Testis (tissue), 2 donors: Measurements from ENCODE around the gene ARHGAP26.

ENCODE experiments used
- POLR2A ChIP-seq: fragments of 450-650 bp; IDR thresholded peaks from one replicate; pipeline ENCODE4 v1.6.1; 2017; ENCODE audit warnings: antibody characterized with exemption, mild to moderate bottlenecking, moderate library complexity
- TF ChIP-seq, protein P1 (sequence below), 3 experiments: fragments of 450-650 bp in 2 of 3; fragments of 200-600 bp in 1 of 3; sonication (generic) in 1 of 3; IDR thresholded peaks; one replicate each; pipeline ENCODE4 v1.5.1; 2016 to 2019; ENCODE audit warnings: antibody characterized with exemption in 3 of 3, mild to moderate bottlenecking in 2 of 3, moderate library complexity in 1 of 3

DNA sequence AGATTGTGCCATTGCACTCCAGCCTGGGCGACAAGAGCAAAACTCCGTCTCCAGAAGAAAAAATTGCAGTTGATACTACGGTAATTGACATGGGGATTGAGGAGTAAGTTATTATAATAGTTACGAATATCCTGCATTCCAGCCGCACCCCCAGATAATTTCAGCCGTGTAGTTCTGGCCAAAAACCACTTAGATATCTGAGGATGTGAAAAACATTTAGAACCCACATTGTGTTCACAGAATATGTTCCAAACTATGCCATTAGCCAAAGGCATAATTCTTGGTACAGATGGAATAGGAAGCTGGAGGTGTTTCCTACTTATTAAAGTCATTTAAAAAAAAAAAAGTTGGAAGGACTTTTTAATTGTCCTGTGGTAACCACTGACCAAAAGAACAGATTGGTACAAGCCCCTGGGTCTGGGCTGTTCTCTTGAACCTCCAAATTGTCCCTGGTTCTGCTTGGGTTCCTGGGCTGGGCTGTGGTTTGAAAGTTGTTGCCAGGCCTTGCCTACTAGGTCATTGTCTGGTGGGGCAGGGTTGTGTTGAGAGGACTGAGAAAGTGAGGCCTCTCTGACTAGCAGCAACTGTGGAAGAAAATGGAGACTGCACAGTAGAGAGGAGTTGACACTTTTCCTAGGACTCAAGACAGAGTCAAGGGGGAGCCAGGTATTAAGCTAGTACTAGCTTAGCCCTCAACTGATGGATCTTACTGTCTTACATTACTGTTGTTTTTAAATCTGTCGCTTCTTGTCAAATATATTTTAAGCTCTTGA is 434.5 kb downstream of the ARHGAP26 start:
- TF ChIP-seq, protein P1, sequence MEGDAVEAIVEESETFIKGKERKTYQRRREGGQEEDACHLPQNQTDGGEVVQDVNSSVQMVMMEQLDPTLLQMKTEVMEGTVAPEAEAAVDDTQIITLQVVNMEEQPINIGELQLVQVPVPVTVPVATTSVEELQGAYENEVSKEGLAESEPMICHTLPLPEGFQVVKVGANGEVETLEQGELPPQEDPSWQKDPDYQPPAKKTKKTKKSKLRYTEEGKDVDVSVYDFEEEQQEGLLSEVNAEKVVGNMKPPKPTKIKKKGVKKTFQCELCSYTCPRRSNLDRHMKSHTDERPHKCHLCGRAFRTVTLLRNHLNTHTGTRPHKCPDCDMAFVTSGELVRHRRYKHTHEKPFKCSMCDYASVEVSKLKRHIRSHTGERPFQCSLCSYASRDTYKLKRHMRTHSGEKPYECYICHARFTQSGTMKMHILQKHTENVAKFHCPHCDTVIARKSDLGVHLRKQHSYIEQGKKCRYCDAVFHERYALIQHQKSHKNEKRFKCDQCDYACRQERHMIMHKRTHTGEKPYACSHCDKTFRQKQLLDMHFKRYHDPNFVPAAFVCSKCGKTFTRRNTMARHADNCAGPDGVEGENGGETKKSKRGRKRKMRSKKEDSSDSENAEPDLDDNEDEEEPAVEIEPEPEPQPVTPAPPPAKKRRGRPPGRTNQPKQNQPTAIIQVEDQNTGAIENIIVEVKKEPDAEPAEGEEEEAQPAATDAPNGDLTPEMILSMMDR (IDR thresholded peaks at IDR 0.05), result no peak
- no peak for TF ChIP-seq POLR2A
